Esophagus squamous epithelium (tissue), 5 donors: Measurements from ENCODE around the gene HUNK. TPM values are rescaled to one million over a fixed set of nuclear protein-coding genes. Genes with fewer than 3 reads are reported as not detected.
"Not testable (repeated sequence)": the region's sequence is repeated elsewhere in the genome, so short reads cannot be mapped to it uniquely, and the experiment has no call there.

Source experiments
- DNase-seq: peaks from one replicate; lab custom pipeline; 2025; lab: John Stamatoyannopoulos, UW
- H3K27ac ChIP-seq, 4 donors: fragments of 200-600 bp; sonication (generic); one replicate each; pipeline ENCODE4 v1.5.1; 2016 to 2019; ENCODE audit warnings: mild to moderate bottlenecking in 1 of 4
- H3K27me3 ChIP-seq, 4 donors: fragments of 200-600 bp; sonication (generic); 1 replicate in 3 of 4; 2 replicates in 1 of 4; pipeline versions ENCODE4 v1.5.1 to v1.6.0; 2017 to 2021; ENCODE audit warnings: antibody characterized with exemption in 1 of 4
- H3K36me3 ChIP-seq, 3 donors: fragments of 200-600 bp; sonication (generic); one replicate each; pipeline ENCODE4 v1.5.1; 2016 to 2019
- H3K4me1 ChIP-seq, 3 donors: fragments of 200-600 bp; sonication (generic); one replicate each; pipeline ENCODE4 v1.5.1; 2017 to 2019
- H3K4me3 ChIP-seq, 4 donors: fragments of 200-600 bp; sonication (generic); 1 replicate in 3 of 4; 2 replicates in 1 of 4; pipeline ENCODE4 v1.5.1; 2016 to 2019; ENCODE audit warnings: mild to moderate bottlenecking in 2 of 4, moderate library complexity in 1 of 4
- H3K9me3 ChIP-seq, 3 donors: fragments of 200-600 bp; sonication (generic); one replicate each; pipeline ENCODE4 v1.5.1; 2016 to 2019
- CTCF ChIP-seq, 6 experiments: fragments of 450-650 bp in 4 of 6; fragments of 200-600 bp in 2 of 6; sonication (generic) in 2 of 6; IDR thresholded peaks; one replicate each; pipeline ENCODE4 v1.5.1; 2016 to 2019; ENCODE audit warnings: antibody characterized with exemption in 6 of 6, mild to moderate bottlenecking in 4 of 6, moderate library complexity in 4 of 6
- POLR2A ChIP-seq, 4 donors: fragments of 450-650 bp; IDR thresholded peaks; one replicate each; pipeline ENCODE4 v1.6.1; 2017; ENCODE audit warnings: antibody characterized with exemption in 4 of 4, mild to moderate bottlenecking in 4 of 4, moderate library complexity in 3 of 4
- WGBS, 2 donors: methylation state at CpG; one replicate each; pipeline ENCODE4 v1.1.5; 2018; 5-methylcytosine and 5-hydroxymethylcytosine counted together
- intact Hi-C: fragments of 100-400 bp; cut with DNase I; formaldehyde crosslinking; loops from one replicate; pipeline ENCODE4 v1.15.0; 2022
- total RNA-seq, 4 donors: library from RNA; depleted of rRNA; stranded (reverse); fragments of >200 nt; gene quantifications; one replicate each; pipeline ENCODE4 v1.1.0, GENCODE V29; 2016
- donor health status: DM: yes; HTN: yes; CAD: no.

HUNK gene
- total RNA-seq, 4 donors from 2014 or later, result under 0.01 to 2.8 (median 0.42) TPM

DNA sequence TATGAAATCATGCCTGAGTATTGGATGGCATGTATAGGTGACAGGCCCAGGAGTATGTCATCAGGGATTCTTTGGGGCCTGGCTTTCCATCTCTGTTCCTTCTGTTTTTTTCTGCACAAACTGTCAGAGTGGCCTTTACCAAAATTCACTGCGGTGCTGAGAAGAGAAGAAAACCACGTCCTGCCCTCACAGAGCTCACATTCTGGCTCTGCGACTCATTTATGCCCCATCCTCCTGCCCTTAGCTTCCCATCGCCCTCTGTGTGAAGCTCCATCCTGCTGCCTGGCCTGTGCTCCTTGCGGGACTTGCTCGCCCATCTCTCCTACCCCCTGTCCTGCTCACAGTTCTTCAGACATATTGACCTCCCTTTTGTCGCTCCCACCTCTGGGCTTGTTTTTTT lies 73.4 kb downstream of the HUNK start:
- Histone ChIP-seq H3K36me3 (no peaks in the 10 kb centered on the region), H3K27ac (no peak overlapping the region), H3K9me3 (no peaks in the 10 kb centered on the region), H3K4me3 (no peak overlapping the region), H3K4me1 (peaks cover 0 to 6% (median 0%) of the 10 kb centered on the region in 3 donors), H3K27me3 (peaks cover 0 to 4% (median 0%) of the 10 kb centered on the region in 4 donors)
- intact Hi-C loops, result no loop called here
- TF ChIP-seq CTCF (IDR thresholded peaks at IDR 0.05) (no peak), POLR2A (IDR thresholded peaks at IDR 0.05) (no peak)
- WGBS, 2 donors, result 90 to 91% methylated on average over 7 of the region's 7 CpGs
- no peak for DNase-seq

DNA sequence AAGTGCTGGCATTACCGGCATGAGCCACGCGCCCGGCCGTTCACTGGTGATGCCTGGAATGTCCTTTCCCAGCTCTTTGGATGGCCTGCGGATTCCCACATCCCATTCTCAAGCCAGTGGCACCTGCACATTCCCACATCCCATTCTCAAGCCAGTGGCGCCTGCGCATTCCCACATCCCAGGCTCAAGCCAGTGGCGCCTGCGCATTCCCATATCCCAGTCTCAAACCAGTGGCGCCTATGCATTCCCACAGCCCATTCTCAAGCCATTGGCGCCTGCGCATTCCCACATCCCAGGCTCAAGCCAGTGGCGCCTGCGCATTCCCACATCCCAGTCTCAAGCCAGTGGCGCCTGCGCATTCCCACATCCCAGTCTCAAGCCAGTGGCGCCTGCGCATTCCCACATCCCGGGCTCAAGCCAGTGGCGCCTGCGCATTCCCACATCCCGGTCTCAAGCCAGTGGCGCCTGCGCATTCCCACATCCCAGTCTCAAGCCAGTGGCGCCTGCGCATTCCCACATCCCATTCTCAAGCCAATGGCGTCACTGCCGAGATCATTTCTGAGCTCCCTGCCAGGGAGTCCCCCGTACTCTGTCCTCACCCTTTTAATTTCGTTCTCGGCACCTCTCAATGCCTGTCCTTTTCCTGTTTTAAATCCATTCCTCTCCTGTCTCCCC lies 74.2 kb downstream of the HUNK start:
- H3K4me3 ChIP-seq, H3K9me3 ChIP-seq, DNase-seq, H3K36me3 ChIP-seq, H3K27me3 ChIP-seq, H3K4me1 ChIP-seq, intact Hi-C loops, H3K27ac ChIP-seq: not testable (repeated sequence)
- WGBS, 2 donors, result 93 to 97% methylated on average over 10 to 31 of the region's 32 CpGs

DNA sequence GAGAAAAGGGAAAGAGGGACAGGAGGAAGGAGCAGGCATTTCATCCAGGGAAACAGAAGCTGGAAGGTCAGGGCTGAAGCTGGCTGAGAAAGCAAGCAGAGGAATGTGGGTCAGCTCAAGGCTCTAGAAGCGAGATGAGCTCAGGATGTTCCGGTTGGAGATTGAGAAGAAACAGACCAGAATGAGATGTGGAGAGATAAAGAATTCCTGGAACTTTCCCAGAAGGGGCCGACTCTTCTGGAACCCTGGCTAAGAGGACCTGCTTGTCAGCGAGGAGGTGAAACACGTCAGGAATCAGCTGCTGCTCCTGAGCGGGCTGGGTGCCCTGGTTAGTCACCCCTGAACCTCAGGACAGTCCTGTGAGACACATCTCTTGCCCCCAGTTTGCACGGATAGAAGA lies 75.9 kb downstream of the HUNK start:
- H3K27me3 ChIP-seq, result no peaks in the 10 kb centered on the region
- H3K4me3 ChIP-seq, result no peak overlapping the region
- intact Hi-C loops, result no loop called here
- H3K4me1 ChIP-seq, result peaks cover 0 to 6% (median 0%) of the 10 kb centered on the region in 3 donors
- H3K27ac ChIP-seq, result no peak overlapping the region
- H3K36me3 ChIP-seq, result no peaks in the 10 kb centered on the region
- no peak for DNase-seq
- WGBS, 2 donors, result 69 to 85% methylated on average over 4 to 7 of the region's 7 CpGs
- no peaks in the 10 kb centered on the region for H3K9me3 ChIP-seq
- TF ChIP-seq CTCF (IDR thresholded peaks at IDR 0.05) (no peak), POLR2A (IDR thresholded peaks at IDR 0.05) (no peak)

GRCh38 chr21:31952828-31953227 lies 80.0 kb downstream of the HUNK start:
- Histone ChIP-seq H3K9me3 (no peaks in the 10 kb centered on the region), H3K4me1 (no peaks in the 10 kb centered on the region), H3K4me3 (no peak overlapping the region), H3K27ac (no peak overlapping the region), H3K27me3 (no peaks in the 10 kb centered on the region), H3K36me3 (no peaks in the 10 kb centered on the region)
- DNase-seq, result no peak
- no peak for TF ChIP-seq CTCF (IDR thresholded peaks at IDR 0.05)
- TF ChIP-seq POLR2A (IDR thresholded peaks at IDR 0.05), result no peak
- 44 to 49% methylated on average over 3 of the region's 3 CpGs for WGBS, 2 donors
- intact Hi-C loops, result no loop called here

DNA sequence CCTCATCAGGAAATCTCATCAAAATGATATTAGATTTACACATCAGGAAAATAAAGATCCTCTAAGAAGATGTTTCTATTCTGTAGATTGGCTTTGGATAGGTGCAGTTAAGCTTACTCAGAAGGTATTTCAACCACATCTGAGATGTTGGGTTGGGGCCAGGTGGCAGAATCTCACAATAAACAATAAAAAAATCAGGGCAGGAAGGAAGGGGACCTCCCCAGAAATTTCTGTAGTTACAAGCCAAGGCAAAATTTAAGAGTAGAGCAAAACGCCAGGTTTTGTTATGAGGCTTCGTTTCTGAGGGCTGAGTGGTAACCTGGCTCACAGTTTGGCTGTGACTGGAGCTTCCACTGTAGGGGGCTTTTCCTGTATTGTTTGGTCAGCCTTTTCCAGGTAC lies 84.8 kb downstream of the HUNK start:
- TF ChIP-seq POLR2A (IDR thresholded peaks at IDR 0.05) (no peak), CTCF (IDR thresholded peaks at IDR 0.05) (no peak)
- H3K4me3 ChIP-seq, result no peak overlapping the region
- peaks cover 0 to 5% (median 0%) of the 10 kb centered on the region in 4 donors for H3K27me3 ChIP-seq
- no peak overlapping the region for H3K27ac ChIP-seq
- WGBS, 2 donors, result 25 to 41% methylated on average over 2 of the region's 2 CpGs
- no peaks in the 10 kb centered on the region for H3K36me3 ChIP-seq
- H3K9me3 ChIP-seq, result no peaks in the 10 kb centered on the region
- H3K4me1 ChIP-seq, result no peaks in the 10 kb centered on the region
- no peak for DNase-seq
- intact Hi-C loops, result no loop called here
